ENCODE measurements around the gene PPIA.

- TF ChIP-seq CTCF (IDR thresholded peaks at IDR 0.05) (no peak), POLR2A (IDR thresholded peaks at IDR 0.05) (no peak)
Measured at GRCh38 chr7:44772440-44772839, 24.0 kb upstream of the PPIA start.

All from uterus (tissue), 2 donors.